Inflammatory macrophage treated with lipopolysaccharide for 4 hours (primary cell): Measurements from ENCODE around the gene OR1K1.
"Not testable (repeated sequence)": the region's sequence is repeated elsewhere in the genome, so short reads cannot be mapped to it uniquely, and the experiment has no call there.

Source experiments
- DNase-seq: peaks from one replicate; pipeline ENCODE4 v3.0.0-alpha.2; 2020

The OR1K1 gene, protein sequence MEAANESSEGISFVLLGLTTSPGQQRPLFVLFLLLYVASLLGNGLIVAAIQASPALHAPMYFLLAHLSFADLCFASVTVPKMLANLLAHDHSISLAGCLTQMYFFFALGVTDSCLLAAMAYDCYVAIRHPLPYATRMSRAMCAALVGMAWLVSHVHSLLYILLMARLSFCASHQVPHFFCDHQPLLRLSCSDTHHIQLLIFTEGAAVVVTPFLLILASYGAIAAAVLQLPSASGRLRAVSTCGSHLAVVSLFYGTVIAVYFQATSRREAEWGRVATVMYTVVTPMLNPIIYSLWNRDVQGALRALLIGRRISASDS

DNA sequence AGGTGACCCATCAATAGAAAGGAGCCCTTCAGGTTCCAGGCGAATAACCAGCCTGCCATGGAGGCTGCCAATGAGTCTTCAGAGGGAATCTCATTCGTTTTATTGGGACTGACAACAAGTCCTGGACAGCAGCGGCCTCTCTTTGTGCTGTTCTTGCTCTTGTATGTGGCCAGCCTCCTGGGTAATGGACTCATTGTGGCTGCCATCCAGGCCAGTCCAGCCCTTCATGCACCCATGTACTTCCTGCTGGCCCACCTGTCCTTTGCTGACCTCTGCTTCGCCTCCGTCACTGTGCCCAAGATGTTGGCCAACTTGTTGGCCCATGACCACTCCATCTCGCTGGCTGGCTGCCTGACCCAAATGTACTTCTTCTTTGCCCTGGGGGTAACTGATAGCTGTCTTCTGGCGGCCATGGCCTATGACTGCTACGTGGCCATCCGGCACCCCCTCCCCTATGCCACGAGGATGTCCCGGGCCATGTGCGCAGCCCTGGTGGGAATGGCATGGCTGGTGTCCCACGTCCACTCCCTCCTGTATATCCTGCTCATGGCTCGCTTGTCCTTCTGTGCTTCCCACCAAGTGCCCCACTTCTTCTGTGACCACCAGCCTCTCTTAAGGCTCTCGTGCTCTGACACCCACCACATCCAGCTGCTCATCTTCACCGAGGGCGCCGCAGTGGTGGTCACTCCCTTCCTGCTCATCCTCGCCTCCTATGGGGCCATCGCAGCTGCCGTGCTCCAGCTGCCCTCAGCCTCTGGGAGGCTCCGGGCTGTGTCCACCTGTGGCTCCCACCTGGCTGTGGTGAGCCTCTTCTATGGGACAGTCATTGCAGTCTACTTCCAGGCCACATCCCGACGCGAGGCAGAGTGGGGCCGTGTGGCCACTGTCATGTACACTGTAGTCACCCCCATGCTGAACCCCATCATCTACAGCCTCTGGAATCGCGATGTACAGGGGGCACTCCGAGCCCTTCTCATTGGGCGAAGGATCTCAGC is at the start of gene OR1K1:
Gene OR1K1, plus strand, starts transcription at position 58 of the 995 bp plus-strand sequence. Its CDS starts 0 bp downstream, at position 58.
- no peak for DNase-seq

DNA sequence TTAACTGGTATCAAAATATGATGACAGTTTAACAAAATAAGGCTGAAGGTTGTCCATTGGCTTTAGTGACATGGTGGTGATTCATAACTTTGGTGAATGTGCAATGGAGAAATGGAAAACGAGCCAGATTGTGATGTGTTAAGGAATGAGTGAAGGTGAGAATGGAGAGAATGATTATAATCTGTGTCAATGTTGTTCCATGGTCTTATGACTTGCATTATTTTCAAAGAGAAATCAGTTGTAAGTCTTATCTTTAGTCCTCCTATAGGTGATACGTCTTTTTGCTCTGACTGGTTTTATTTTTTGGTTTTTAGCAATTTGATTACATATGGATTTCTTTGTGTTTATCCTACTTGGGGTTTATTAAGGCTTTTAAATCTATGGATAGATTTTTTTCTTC is 45.1 kb upstream of the OR1K1 start:
- DNase-seq: no peak

DNA sequence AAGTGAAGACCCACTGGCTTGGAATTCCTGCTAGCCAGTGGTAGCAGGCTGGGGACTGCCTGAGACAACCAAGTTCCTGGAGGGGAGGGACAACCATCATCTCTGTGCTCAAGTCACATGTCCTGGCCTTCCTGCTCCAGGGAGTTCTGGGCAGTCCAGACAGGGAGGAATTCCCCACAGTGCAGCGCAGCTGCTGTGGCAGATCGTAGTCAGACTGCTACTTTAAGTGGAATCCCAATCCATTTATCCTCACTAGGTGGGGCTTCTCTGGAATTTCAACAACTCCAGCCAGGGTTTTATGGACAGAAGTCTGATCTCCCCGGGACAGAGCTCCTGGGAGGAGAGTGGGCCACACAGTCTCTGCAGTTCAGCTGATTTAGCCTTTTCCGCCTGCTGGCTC is 32.1 kb upstream of the OR1K1 start:
- DNase-seq: no peak

DNA sequence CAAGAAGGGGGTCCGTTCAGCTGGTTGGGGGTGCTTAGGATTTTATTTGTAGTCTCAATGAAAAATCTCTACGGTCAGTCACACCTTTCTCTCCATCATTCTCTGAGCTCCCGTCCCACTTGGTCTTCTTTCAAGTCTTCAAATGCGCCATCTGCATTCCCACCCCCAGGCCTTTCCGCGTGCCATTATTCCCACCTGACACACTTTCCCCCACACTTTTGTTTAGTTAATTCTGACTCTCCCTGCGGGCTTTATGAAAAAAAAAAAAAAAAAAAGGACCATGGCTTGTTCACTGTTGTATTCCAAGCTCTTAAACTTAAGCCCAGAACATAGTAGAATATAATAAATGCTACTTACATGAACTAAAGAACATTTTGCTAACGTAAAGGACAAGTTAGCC is 22.9 kb upstream of the OR1K1 start:
- DNase-seq: no peak

DNA sequence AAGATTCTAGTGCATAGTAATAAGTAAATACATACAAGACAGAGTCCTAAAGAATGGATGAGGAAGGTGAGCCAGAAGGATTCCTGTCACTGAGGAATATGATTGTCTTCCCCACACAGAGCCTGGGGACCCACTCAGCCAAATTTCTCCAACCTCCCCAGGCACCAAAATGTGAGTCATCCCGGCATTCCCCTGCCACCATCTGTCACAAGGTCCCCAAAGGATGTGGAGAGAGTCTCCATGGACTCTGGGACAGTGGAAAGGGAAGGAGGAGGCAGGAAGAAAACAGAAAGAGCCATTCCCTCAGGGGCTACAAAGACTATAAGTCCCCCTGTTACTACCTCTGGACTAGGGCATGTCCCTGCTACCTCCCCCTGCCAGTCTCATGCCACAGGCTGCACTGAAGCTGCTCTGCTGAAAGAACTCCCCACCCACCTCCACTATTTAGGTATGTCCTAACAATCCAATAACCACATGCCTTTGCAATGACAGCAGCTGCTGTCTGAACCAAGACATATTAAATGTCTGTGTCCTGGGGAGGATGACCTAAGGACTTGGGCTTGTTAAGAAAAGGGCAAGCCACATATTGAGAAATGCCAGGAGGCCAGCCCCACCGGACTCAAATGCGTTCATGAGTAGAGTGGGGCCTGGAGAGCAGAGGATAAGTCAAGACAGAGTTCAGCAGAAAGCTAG is 21.8 kb upstream of the OR1K1 start:
- no peak for DNase-seq

DNA sequence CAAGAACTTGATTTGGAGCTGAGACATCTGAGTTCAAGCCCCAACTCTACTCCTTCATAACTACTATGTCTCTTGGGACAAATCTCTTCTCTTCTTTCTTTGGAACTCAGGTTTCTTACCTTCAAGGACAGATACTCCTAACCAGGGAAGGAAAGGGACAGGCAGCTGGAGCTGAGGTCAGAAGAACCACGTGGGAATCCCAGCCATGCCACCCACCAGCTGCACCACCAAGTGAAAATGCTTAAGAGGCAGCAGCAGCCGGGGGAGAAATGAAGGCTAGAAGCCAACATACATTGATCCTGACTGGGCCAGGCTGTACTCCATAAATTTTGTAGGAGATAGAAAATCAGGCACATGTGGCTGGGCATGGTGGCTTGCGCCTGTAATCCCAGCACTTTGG is 20.7 kb upstream of the OR1K1 start:
- no peak for DNase-seq

DNA sequence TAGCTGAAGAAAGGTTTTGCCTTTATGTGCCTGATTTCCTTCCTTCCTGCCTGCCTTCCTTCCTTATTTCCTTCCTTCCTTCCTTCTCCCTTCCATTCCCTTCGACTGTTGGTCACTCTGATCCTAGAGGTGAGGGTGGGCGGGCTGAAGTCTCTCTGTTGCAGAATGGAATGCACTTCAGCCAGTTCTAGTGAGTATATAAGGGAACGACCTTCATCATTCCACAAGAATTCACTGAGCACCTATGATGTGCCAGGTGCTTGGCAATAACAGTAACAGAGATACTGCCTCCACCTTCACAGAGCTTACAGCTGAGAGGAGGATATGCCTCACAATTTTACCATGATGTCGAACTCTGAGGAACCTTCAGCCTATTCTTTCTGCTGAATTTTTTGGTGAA is 19.9 kb upstream of the OR1K1 start:
- DNase-seq: no peak

DNA sequence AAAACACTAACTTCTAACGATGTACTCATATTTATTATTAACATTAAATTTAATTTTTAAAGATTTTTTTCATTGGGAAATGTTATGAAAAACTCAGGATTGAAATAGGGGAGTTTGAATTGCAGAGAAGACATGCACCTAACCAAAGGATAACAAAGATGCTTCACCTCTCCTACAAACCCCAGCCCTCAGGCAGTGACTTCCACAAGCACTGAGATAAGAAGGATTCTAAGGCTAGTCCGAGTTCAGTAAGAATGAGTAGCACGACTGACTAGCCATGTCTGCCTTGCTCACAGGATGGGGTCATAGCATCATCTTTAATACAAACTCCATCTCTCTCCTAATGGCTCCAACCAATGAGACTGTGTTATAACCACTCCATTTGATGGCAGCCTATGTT is 18.3 kb upstream of the OR1K1 start:
- no peak for DNase-seq

DNA sequence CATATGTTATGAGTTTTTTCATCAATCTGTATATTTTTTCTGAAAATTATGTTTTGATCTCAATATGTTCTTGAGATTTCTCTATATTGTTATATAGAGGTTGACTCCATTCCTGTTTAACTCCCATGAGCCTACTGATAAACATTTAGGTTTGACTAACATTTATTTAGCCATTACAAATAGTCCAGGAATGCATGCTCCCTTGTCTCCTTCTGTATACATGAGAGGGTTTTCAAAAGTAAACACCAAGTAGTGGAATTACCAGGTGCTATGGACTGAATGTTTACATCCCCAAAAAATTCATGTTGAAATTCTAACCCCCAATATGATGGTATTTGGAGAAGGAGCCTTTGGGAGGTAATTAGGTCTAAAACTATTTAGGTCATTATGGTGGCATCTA is 14.7 kb upstream of the OR1K1 start:
- DNase-seq: no peak

DNA sequence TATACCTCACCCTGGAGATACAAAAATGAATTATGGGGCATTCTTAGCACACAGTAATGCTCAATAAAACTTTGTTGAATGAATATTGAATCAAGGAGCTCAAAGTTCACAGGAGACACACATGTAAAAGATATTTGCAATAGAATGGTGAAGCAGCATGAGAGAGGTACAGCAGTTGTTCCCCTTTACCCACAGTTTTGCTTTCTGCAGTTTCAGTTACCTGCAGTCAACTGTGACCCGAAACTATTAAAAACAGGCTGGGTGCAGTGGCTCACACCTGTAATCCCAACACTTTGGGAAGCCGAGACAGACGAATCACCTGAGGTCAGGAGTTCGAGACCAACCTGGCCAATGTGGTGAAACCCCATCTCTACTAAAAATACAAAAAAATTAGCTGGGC is 13.6 kb upstream of the OR1K1 start:
- DNase-seq: no peak

DNA sequence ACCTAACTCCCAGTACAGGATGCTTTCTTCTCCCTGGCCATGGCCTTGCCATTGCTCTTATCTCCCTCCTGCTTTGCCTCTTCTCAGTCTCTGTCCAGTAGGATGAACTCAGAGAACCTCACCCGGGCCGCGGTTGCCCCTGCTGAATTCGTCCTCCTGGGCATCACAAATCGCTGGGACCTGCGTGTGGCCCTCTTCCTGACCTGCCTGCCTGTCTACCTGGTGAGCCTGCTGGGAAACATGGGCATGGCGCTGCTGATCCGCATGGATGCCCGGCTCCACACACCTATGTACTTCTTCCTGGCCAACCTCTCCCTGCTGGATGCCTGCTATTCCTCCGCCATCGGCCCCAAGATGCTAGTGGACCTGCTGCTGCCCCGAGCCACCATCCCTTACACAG is 11.1 kb upstream of the OR1K1 start, which contains the start of gene OR5C1:
Gene OR5C1, plus strand, starts transcription at position 103 of the 400 bp plus-strand sequence. Its CDS starts 0 bp downstream, at position 103.
- no peak for DNase-seq

DNA sequence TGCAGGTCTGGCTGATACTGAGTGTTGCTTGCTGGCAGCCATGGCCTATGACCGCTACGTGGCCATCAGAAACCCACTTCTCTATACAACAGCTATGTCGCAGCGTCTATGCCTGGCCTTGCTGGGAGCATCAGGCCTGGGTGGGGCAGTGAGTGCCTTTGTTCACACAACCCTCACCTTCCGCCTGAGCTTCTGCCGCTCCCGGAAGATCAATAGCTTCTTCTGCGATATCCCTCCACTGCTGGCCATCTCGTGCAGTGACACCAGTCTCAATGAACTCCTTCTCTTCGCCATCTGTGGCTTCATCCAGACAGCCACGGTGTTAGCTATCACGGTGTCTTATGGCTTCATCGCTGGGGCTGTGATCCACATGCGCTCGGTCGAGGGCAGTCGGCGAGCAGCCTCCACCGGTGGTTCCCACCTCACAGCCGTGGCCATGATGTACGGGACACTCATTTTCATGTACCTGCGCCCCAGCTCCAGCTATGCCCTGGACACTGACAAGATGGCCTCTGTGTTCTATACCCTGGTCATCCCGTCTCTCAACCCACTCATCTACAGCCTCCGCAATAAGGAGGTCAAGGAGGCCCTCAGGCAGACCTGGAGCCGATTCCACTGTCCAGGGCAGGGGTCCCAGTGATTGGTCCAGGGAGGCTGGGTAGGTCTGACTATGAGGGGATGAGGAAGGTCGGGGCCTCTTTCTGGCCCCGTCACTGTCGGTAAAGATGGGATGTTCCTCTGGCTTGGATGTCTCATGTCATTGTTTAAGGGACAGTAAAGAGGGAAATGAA is 10.5 kb upstream of the OR1K1 start:
- no peak for DNase-seq

DNA sequence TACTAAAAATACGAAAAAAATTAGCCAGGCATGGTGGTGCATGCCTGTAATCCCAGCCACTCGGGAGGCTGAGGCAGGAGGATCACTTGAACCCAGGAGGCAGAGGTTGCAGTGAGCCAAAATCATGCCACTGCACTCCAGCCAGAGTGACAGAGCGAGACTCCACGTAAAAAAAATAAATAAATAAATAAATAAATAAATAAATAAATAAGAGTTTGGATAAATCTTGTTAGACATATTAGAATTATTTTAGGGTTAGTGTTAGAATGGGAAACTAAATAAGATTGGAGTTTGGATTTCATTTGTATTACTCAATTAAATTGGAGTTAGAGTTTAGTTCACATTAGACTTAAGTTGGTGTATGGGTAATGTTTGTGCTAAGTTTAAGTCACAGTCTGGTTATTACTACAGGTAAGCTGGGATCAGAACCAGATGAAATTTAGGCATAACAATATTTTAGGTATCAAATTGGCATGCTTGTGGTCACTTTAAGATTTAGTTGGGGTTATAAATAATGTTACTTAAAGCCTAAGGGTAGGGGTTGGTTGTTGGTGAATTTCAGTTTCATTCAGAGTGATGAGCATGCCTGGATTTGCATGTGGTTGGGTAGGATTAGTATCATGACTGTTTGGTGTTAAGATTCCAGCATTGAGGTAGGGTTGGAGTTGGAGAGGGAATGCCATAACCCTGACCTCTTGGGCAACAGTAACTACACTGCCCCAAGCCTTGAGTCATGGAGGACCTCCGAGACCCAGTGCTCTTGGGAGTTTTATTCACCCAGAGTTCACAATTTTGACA is 7.9 kb upstream of the OR1K1 start:
- no peak for DNase-seq

DNA sequence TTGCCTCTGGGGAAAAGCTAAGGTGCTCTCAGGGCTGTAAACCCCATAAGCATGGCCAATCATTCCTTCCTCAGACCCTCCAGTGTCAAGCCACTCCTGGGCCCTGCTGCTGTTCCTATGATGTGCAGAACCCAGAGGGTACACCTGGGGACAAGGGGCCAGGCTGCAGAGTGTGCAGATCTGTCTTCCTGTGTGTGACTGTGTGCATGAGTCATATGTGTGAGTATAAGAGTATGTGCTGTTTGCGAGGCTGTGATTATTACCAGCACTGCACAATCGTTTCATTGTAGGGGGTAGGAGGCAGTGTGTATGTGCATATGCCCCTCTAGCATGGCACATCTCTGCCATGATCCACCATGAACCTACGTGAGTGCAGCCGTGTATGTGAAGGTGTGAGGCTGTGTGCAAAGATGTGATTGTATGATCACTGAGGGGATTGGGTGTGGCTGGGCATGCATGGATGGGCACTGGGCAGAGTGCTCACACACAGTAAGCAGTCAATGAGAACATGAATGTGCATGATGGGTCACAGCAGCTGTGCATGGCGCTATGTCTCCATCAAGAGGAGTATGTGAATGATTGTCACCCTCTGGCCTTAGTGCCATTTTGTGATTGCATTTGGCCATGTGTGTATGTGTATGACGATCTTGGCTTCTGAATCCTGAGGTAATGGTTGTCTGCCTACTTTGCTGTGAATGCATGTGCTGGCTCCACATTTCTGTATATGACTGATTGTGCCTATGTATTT is 2.4 kb upstream of the OR1K1 start:
- DNase-seq: no peak

DNA sequence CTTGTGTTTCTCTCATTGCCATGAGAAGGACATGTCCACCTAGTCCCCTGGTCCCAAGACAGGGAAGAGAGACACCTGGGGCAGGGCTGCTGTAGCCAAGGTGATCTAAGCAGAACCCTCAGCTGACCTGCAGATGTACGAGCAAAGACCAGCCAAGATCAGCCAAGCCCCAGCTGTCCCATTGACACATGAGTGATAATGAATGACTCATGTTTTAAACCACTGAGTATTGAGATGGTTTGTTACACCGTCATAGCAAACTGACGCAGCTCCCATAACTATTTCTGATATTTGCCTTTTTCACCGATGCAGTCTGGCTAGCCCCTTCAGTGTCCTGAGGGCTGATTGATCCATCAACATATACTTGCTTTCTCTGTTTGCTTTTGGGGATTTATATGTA is 6.7 kb downstream of the OR1K1 start:
- no peak for DNase-seq

DNA sequence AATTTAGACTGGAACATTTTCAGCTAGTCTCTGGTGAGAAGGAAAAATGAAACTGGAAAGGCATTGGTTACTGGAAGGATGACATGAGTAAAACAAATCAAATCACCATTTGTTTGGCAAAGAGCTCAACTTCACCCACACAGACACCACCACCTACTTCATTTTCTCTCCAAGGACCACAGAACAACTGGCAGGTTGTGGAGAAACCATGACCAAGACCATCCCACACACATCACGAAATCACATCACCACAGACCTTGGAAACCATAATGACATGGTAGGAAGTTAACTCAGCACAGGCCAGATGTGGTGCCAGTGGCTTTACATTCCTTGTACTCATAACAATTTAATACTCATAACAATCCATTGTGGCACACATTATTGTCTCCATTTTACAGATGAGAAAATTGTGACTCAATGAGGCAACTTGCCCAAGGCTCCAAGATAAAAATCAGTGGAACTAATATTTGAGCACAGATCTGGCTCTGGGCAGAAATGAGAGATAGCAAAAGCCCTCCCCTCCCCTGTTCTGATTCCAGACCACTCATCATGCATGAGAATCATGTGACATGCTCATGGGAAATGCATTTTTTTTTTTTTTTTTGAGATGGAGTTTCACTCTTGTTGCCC is 7.5 kb downstream of the OR1K1 start:
- peak; percentile 71 for DNase-seq

DNA sequence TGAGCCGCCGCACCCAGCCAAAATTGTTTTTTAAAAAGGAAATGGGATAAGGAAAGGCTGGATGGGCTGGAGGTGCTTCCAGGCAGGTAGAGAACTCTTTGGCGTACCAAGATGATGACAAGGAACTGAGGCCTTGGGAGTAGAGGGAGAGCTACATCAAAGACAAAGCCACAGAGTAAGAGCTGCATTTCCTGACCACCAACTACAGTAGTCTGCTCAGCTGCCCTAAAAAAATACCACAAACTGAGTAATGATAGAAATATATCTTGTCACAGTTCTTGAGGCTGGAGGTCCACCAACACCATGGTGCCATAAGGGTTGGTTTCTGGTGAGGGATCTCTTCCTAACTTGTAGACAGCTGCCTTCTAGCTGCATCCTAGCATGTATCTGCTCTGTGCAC is 8.2 kb downstream of the OR1K1 start:
- DNase-seq: no peak

DNA sequence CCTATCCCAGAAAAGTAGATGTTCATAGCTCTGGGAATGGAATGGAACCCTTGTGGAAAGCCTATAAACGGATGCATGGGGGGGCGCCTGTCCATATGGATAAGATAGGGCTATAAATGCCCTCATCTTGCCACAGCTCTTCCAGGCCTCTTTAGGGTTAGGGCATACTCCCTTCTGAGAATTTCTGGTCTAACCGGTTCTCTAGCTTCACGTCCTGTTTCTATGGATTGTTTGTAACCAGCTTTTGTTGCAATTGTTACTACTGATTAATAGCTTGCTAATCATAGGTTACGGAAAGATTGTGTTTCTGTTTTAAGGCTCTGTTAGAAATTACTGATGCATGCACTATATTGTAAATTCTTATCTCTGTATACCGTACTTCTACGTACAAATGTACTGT is 9.3 kb downstream of the OR1K1 start:
- DNase-seq: not testable (repeated sequence)

DNA sequence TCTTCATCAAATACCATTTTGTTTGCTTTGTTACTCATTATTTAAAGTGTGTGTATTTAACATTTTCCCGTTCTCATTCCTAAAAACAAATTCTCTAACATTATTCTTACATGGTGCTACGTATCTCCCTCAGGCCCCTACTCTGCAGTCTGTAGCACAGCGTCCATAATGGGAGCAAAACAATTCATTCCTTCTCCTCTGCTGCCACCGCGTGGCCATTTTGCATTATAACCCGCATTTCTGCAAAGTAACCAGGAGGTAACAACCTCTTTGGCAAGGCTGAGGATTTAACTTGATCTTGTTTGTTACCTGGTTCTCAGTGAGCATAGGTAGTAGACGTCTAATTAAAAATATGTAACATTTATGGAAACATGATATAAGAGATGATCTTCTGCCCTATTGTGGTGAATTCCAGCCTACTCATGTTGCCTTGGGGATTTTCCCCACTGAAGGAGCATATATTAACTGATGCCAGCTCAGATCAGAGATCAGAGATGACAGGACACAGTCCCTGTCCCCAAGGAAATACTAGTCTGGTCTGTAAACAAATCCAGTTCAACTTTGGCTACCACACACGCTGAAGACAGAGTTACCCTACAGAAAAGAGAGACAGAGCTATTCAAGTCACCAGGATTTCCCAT is 10.5 kb downstream of the OR1K1 start:
- peak; percentile 74 for DNase-seq

DNA sequence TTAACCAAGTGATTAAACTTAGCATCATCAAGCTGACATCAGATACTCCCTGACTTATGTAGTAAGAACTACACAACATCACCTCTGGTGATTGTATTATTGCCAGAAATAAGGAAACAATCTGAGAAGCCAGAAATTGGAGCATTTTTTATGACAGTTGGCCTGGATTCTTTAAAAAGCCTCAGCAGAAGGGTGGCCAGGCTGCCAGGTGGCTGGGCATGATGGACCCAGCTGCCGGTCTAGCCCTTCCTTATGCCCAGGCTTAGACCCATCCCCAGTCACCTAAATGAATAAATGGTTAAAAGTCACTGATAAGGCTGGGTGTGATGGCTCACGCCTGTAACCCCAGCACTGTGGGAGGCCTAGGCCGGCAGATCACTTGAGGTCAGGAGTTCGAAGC is 12.8 kb downstream of the OR1K1 start:
- DNase-seq: no peak
